Measurements from ENCODE around the gene SPOCK1. TPM values are rescaled to one million over a fixed set of nuclear protein-coding genes. Genes with fewer than 3 reads are reported as not detected.

SPOCK1 gene
- total RNA-seq, 1 donor from 2014 or later: 900 TPM

DNA sequence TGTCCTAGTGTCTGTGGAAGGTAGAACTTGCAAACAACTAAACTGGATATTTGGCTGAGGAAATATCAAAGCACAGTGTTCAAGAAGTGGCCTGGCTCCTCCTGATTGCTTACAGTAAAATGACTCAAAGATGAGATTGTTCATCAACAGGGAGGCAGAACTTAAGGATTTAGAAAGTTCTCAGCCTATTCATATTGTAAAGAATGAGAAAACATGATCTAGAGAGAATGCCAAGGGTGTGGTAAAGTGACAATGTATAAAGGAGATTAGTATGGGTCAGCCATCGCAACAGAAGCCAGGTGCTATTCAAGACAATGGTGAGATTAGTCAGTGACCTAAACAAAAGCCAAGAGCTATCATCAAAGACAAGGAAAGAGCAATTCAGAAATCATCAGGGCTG lies 372.3 kb downstream of the SPOCK1 start:
- no peaks in the 10 kb centered on the region for H3K4me1 Mint-ChIP-seq (ENCODE audit: unreplicated experiment)
- H3K4me3 Mint-ChIP-seq (ENCODE audit: unreplicated experiment): no peak overlapping the region
- TF ChIP-seq, protein P1, sequence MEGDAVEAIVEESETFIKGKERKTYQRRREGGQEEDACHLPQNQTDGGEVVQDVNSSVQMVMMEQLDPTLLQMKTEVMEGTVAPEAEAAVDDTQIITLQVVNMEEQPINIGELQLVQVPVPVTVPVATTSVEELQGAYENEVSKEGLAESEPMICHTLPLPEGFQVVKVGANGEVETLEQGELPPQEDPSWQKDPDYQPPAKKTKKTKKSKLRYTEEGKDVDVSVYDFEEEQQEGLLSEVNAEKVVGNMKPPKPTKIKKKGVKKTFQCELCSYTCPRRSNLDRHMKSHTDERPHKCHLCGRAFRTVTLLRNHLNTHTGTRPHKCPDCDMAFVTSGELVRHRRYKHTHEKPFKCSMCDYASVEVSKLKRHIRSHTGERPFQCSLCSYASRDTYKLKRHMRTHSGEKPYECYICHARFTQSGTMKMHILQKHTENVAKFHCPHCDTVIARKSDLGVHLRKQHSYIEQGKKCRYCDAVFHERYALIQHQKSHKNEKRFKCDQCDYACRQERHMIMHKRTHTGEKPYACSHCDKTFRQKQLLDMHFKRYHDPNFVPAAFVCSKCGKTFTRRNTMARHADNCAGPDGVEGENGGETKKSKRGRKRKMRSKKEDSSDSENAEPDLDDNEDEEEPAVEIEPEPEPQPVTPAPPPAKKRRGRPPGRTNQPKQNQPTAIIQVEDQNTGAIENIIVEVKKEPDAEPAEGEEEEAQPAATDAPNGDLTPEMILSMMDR (IDR thresholded peaks at IDR 0.05): no peak
- H3K27me3 Mint-ChIP-seq (ENCODE audit: unreplicated experiment): no peaks in the 10 kb centered on the region
- no peak for DNase-seq (ENCODE audit: extremely low spot score, unreplicated experiment)
- peaks cover 14% of the 10 kb centered on the region for H3K36me3 Mint-ChIP-seq (ENCODE audit: unreplicated experiment)
- no peak overlapping the region for H3K27ac Mint-ChIP-seq (ENCODE audit: unreplicated experiment)
- H3K9me3 Mint-ChIP-seq (ENCODE audit: unreplicated experiment): peaks cover 8% of the 10 kb centered on the region

DNA sequence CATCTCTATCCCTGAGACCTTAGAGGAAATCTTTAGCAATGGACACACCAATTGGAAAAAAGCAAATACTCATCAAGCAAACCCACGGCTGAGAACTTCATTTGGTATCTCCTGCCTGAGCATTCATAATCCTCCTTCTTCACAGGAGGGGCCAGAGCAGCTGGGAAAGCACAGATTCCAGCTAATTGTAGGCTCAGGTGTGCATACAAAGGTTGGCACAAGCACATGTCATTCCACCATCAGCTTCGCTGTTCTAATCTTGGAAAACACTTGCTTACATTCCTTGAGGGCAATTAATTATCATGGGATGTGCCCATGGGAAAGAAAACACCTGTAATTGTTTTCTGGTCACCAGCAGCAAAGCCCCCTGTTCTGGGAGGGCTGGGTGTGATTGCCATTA lies 376.6 kb downstream of the SPOCK1 start:
- H3K4me3 Mint-ChIP-seq (ENCODE audit: unreplicated experiment): no peak overlapping the region

DNA sequence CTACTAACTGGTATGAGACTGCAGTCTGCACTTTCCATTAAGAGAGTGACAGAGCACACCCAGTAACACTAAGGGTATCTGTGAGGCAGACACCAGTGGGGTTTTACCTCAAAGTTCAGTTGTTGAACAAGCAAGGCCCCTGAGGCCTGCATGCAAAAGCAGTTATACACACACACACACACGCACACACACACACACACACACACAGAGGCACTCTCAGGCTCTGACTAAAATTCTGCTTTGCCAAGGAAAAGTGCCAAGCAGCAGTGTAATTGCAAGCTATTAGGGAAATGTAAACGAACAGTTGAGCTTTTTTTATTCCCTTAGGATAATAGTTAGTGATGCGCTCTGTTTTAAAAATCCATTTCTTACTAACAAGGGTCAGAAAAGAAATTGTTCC lies 377.1 kb downstream of the SPOCK1 start:
- no peak overlapping the region for H3K4me3 Mint-ChIP-seq (ENCODE audit: unreplicated experiment)
- no peak overlapping the region for H3K27ac Mint-ChIP-seq (ENCODE audit: unreplicated experiment)
- H3K36me3 Mint-ChIP-seq (ENCODE audit: unreplicated experiment): peaks cover 5% of the 10 kb centered on the region
- no peaks in the 10 kb centered on the region for H3K9me3 Mint-ChIP-seq (ENCODE audit: unreplicated experiment)
- TF ChIP-seq, protein P1 (IDR thresholded peaks at IDR 0.05): no peak
- no peak for DNase-seq (ENCODE audit: extremely low spot score, unreplicated experiment)
- H3K27me3 Mint-ChIP-seq (ENCODE audit: unreplicated experiment): no peaks in the 10 kb centered on the region
- H3K4me1 Mint-ChIP-seq (ENCODE audit: unreplicated experiment): no peaks in the 10 kb centered on the region

More for the DNA sequence above, 376.6 kb downstream of the SPOCK1 start:
- no peak overlapping the region for H3K27ac Mint-ChIP-seq (ENCODE audit: unreplicated experiment)
- H3K4me1 Mint-ChIP-seq (ENCODE audit: unreplicated experiment): no peaks in the 10 kb centered on the region
- no peaks in the 10 kb centered on the region for H3K9me3 Mint-ChIP-seq (ENCODE audit: unreplicated experiment)
- H3K27me3 Mint-ChIP-seq (ENCODE audit: unreplicated experiment): no peaks in the 10 kb centered on the region
- H3K36me3 Mint-ChIP-seq (ENCODE audit: unreplicated experiment): peaks cover 5% of the 10 kb centered on the region
- TF ChIP-seq, protein P1 (IDR thresholded peaks at IDR 0.05): no peak
- no peak for DNase-seq (ENCODE audit: extremely low spot score, unreplicated experiment)

DNA sequence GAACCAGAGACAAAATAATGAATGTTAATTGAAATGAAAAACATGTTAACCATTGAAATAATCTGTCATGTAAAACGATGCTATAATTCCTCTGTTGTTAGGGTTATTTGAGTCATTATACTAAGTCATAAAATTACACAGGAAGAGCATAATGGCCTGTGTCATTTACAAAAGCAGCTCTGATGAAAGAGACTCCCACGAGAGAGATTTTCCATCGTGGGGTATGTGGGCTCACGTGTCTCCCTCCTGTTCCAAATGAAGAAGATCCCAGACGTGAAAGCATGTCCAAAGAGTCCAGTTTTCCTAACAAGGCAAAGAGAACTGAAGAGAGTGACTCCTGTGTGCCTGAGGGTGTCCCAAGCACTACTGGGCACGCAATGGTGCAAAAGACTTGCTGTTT lies 379.8 kb downstream of the SPOCK1 start:
- TF ChIP-seq, protein P1 (IDR thresholded peaks at IDR 0.05): no peak
- H3K4me3 Mint-ChIP-seq (ENCODE audit: unreplicated experiment): no peak overlapping the region
- no peak overlapping the region for H3K27ac Mint-ChIP-seq (ENCODE audit: unreplicated experiment)
- peaks cover 4% of the 10 kb centered on the region for H3K36me3 Mint-ChIP-seq (ENCODE audit: unreplicated experiment)
- H3K4me1 Mint-ChIP-seq (ENCODE audit: unreplicated experiment): no peaks in the 10 kb centered on the region
- no peaks in the 10 kb centered on the region for H3K27me3 Mint-ChIP-seq (ENCODE audit: unreplicated experiment)
- no peak for DNase-seq (ENCODE audit: extremely low spot score, unreplicated experiment)
- no peaks in the 10 kb centered on the region for H3K9me3 Mint-ChIP-seq (ENCODE audit: unreplicated experiment)

DNA sequence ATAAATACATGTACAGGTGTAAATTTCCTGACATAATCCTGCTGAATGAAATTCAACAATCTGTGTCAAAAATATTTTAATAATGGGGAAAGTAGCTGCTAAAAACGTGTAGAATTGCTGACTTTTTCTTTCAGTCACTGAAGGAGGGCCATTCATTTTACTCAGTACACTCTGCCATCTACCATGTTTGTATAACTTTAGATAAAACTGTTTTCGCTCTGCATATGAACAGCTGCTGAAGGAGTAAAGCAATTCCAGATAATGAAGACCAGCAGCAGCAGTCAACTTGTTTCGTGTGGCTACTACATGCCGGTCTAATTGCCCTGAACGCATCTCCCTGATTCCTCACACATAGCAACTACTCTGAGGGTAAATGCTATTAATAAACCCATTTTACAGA lies 380.5 kb downstream of the SPOCK1 start:
- no peak for DNase-seq (ENCODE audit: extremely low spot score, unreplicated experiment)
- TF ChIP-seq, protein P1 (IDR thresholded peaks at IDR 0.05): no peak
- no peak overlapping the region for H3K4me3 Mint-ChIP-seq (ENCODE audit: unreplicated experiment)
- no peak overlapping the region for H3K27ac Mint-ChIP-seq (ENCODE audit: unreplicated experiment)
- no peaks in the 10 kb centered on the region for H3K27me3 Mint-ChIP-seq (ENCODE audit: unreplicated experiment)
- H3K9me3 Mint-ChIP-seq (ENCODE audit: unreplicated experiment): no peaks in the 10 kb centered on the region
- H3K4me1 Mint-ChIP-seq (ENCODE audit: unreplicated experiment): no peaks in the 10 kb centered on the region
- H3K36me3 Mint-ChIP-seq (ENCODE audit: unreplicated experiment): peaks cover 5% of the 10 kb centered on the region

Data from osteocyte (in vitro differentiated cells).